HG03354 (cell line): ENCODE data around the gene ITPRID1.

Experiments
- ATAC-seq: cut with Tn5 transposase; IDR thresholded peaks from one replicate; pipeline ENCODE4 v1.9.1; 2021; ENCODE audit warnings: mild to moderate bottlenecking; ENCODE audit not compliant: unreplicated experiment, poor library complexity, severe bottlenecking

ITPRID1 gene

GRCh38 chr7:31688372-31688771 lies 174.5 kb downstream of the ITPRID1 start:
- ATAC-seq, result peak; percentile 91

- no peak for ATAC-seq
Observed at GRCh38 chr7:31688996-31689395, 175.1 kb downstream of the ITPRID1 start.

- ATAC-seq, result no peak
Observed at GRCh38 chr7:31690935-31691334, 177.0 kb downstream of the ITPRID1 start.

- no peak for ATAC-seq
Observed at GRCh38 chr7:31692451-31692850, 178.6 kb downstream of the ITPRID1 start.

GRCh38 chr7:31692871-31693270 lies 179.0 kb downstream of the ITPRID1 start:
- ATAC-seq, result no peak

GRCh38 chr7:31695859-31696614 lies 182.1 kb downstream of the ITPRID1 start:
- ATAC-seq, result no peak

GRCh38 chr7:31699050-31699449 lies 185.2 kb downstream of the ITPRID1 start:
- ATAC-seq, result no peak

- ATAC-seq, result no peak
Observed at GRCh38 chr7:31702354-31702753, 188.5 kb downstream of the ITPRID1 start.

- no peak for ATAC-seq
Observed at GRCh38 chr7:31705377-31705776, 191.5 kb downstream of the ITPRID1 start.

- no peak for ATAC-seq
Observed at GRCh38 chr7:31707089-31707488, 193.2 kb downstream of the ITPRID1 start.
